Activated CD4-positive, alpha-beta T cell treated with anti-CD3 and anti-CD28 coated beads, Interleukin-2, amount 10 ng/mL, durations not matched to agents 7 days and 5 days (primary cell): ENCODE results near the gene ELSPBP1. TPM values are rescaled to one million over a fixed set of nuclear protein-coding genes. Genes with fewer than 3 reads are reported as not detected.
"Not testable (repeated sequence)": the region's sequence is repeated elsewhere in the genome, so short reads cannot be mapped to it uniquely, and the experiment has no call there.

Source experiments
- CTCF ChIA-PET: fragments of 350-600 bp; sonication (Branson Sonifier 250); formaldehyde crosslinking; loops from one replicate; lab custom pipeline; 2021; ENCODE audit warnings: antibody characterized with exemption; lab: Charles Lee
- POLR2A ChIA-PET: fragments of 350-600 bp; sonication (Branson Sonifier 250); formaldehyde crosslinking; loops from one replicate; lab custom pipeline; 2021; ENCODE audit warnings: antibody characterized with exemption; lab: Charles Lee
- DNase-seq: peaks from one replicate; pipeline ENCODE4 v3.0.0-alpha.2; 2020
- H3K27ac Mint-ChIP-seq: one replicate; pipeline ENCODE4 v1.8.0; 2021; ENCODE audit warnings: mild to moderate bottlenecking, moderate library complexity, mixed read lengths
- H3K27me3 Mint-ChIP-seq: one replicate; pipeline ENCODE4 v1.8.0; 2021; ENCODE audit warnings: mixed read lengths
- H3K36me3 Mint-ChIP-seq: one replicate; pipeline ENCODE4 v1.8.0; 2021; ENCODE audit warnings: low read depth, mixed read lengths
- H3K4me1 Mint-ChIP-seq: one replicate; pipeline ENCODE4 v1.8.0; 2021; ENCODE audit warnings: mixed read lengths
- H3K4me3 Mint-ChIP-seq: one replicate; pipeline ENCODE4 v1.8.0; 2021; ENCODE audit warnings: mild to moderate bottlenecking, moderate library complexity, mixed read lengths
- H3K9me3 Mint-ChIP-seq: one replicate; pipeline ENCODE4 v1.8.0; 2021; ENCODE audit warnings: mixed read lengths
- total RNA-seq, 2 experiments: library from RNA; stranded (reverse); gene quantifications; one replicate each; pipeline ENCODE4 v1.2.3, GENCODE V29; 2021

Gene ELSPBP1
- total RNA-seq = not detected

DNA sequence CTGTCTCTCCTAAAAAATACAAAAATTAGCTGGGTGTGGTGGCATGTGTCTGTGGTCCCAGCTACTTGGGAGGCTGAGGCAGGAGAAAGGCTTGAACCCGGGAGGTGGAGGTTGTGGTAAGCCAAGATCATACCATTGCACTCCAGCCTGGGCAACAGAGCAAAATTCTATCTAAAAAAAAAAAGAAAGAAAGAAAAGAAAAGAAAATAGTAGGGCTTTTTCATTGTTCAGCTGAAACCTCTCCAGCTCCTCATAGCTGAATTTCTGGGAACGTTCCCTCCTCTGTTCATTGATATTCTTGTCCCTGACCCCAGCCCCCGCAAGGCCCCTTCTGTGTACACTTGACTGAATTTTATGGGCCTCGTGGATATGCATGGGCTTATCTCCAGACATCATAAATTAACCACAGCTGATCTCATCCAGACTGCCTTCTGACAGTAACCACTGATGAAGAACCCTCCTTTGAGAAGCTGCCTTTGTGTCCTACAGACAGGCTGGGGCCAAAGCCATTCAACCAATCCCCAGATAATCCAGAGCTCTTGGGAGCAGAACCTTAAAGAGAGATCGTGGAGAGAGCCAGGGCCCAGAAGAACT, at the start of gene ELSPBP1:
Gene ELSPBP1 (plus strand): TSS at position 424 of the 594 bp plus-strand sequence. CDS start 14,036 bp downstream, outside the sequence.
- CTCF ChIA-PET = interaction anchor here (0.6 kb wide), 1 partner anchor 677 kb away, joined by 4 read pairs; no protein-coding TSS in a partner anchor
- Mint-ChIP-seq H3K27me3 (peaks cover 12% of the 10 kb centered on the region), H3K36me3 (no peaks in the 10 kb centered on the region), H3K27ac (no peak within 1 kb of the TSS), H3K9me3 (no peaks in the 10 kb centered on the region), H3K4me3 (no peak within 1 kb of the TSS), H3K4me1 (no peaks in the 10 kb centered on the region)
- no peak for DNase-seq
- POLR2A ChIA-PET = no interaction called here

DNA sequence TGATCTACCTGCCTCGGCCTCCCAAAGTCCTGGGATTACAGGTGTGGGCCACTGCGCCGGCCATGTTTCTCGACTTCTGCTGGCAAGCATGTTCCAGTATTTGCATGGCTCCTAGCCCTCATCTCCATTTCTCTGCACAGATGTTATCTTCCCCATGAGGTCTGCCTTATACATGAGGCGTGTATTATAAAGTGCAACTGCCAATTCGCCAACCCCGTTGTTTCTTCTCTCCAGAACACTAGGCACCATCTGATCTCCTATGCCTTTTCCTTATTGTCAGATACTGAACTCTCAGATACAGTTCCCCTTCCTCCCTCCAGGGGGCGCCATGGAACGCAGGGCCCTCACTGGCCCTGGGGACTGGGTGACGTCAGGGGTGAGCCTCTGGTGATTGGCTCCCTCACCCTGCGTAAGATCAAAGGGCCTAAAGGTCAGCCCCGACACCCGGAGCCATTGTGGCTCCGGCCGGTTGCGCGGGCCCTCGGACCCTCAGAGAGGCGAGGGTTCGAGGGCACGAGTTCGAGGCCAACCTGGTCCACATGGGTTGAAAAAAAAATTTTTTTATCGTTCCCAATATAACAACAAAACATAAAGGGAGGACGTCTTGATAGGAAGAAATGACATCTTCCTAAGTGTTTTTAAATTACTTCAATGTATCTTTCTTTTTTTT, 44.4 kb upstream of the ELSPBP1 start:
- H3K36me3 Mint-ChIP-seq, POLR2A ChIA-PET, H3K27ac Mint-ChIP-seq, H3K27me3 Mint-ChIP-seq, H3K4me1 Mint-ChIP-seq, CTCF ChIA-PET, H3K4me3 Mint-ChIP-seq, H3K9me3 Mint-ChIP-seq, DNase-seq: not testable (repeated sequence)

DNA sequence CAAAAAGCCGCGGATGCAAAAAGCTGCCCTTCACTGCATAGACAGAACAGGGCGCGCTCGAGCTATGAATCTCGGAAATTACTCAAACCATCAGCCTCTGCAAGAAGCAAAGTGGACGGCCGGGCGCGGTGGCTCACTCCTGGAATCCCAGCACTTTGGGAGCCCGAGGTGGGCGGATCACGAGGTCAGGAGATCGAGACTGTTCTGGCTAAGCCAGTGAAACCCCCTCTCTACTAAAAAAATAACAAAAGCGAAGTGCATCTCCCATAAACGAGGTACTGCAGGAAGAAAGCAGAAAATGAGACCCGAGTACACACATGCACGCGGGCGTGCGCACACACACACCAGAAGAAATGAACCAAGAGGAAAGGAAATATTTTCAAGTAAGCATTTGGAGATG, 42.3 kb upstream of the ELSPBP1 start:
- H3K27me3 Mint-ChIP-seq, H3K36me3 Mint-ChIP-seq, H3K4me1 Mint-ChIP-seq, POLR2A ChIA-PET, H3K9me3 Mint-ChIP-seq, H3K4me3 Mint-ChIP-seq, CTCF ChIA-PET, DNase-seq, H3K27ac Mint-ChIP-seq: not testable (repeated sequence)

DNA sequence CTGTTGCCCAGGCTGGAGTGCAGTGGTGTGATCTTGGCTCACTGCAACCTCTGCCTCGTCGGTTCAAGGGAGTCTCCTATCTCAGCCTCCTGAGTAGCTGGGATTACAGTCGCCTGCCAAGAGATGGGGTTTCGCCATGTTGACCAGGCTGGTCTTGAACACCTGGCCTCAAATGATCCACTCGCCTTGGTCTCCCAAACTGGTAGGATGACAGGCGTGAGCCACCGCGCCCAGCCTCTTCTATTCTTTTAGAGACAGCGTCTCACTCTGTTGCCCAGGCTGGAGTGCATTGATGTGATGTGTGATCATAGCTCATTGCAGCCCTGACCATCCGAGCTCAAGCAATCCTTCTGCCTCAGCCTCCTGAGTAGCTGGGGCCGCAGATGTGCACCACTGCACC, 38.5 kb upstream of the ELSPBP1 start:
- POLR2A ChIA-PET, H3K27me3 Mint-ChIP-seq, DNase-seq, H3K4me3 Mint-ChIP-seq, H3K36me3 Mint-ChIP-seq, H3K9me3 Mint-ChIP-seq, H3K27ac Mint-ChIP-seq, CTCF ChIA-PET, H3K4me1 Mint-ChIP-seq: not testable (repeated sequence)

DNA sequence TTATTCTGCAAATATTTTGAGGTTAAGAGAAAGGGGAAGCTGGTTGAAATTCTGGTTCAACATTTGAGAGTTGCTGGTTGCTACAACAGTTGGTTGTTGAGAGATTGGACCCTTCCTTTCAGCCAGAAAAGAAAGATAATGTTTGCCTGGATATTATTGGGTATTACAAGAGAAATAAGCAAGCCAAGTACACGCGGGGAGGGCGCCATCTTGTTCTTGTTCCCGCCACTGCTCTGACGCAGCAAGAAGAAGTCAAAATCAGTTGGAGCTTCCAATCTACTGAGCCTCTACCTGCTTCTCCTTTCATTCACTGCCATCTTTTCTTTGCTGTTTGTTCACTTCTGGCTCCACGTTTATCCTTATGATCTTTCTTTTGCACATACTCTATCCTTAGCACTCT, 20.9 kb upstream of the ELSPBP1 start:
- H3K4me3 Mint-ChIP-seq = no peak overlapping the region
- no peak for DNase-seq
- no peaks in the 10 kb centered on the region for H3K4me1 Mint-ChIP-seq
- ChIA-PET POLR2A (no interaction called here), CTCF (interaction anchor here (0.7 kb wide), 1 partner anchor 349 kb away, joined by 3 read pairs; no protein-coding TSS in a partner anchor)
- H3K27me3 Mint-ChIP-seq = peaks cover 20% of the 10 kb centered on the region
- no peaks in the 10 kb centered on the region for H3K9me3 Mint-ChIP-seq
- H3K27ac Mint-ChIP-seq = no peak overlapping the region
- H3K36me3 Mint-ChIP-seq = no peaks in the 10 kb centered on the region

DNA sequence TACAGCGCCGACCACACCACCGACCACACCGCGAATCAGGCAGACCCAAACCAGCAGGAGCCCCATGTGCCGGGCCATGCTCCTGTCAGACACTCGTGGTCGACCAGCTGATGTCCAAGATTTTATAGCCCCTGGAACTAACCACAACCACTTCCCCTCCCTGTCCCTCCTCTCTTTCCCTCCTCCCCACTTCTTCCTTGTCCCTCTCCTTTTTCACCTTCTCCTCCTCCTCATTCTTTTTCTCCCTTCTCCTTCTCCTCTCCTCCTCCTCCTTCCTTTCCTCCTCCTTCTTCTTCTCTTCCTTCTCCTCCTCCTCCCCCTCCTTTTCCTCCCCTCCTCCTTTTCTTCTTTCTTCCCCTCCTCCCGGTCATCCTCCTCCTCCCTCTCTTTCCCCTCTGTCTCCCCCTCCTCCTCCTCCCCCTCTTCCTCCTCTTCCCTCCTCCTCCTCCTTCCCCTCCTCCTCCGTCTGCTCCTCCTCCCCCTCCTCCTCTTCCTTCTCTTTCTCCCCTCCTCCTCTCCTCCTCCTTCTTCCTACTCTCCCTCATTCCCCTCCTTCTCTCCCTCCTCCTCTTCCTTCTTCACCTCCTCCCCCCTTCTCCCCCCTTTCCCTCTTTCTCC, 3.1 kb upstream of the ELSPBP1 start:
- Mint-ChIP-seq H3K36me3 (no peaks in the 10 kb centered on the region), H3K4me3 (no peak overlapping the region), H3K27me3 (peaks cover 10% of the 10 kb centered on the region), H3K4me1 (no peaks in the 10 kb centered on the region), H3K27ac (no peak overlapping the region), H3K9me3 (no peaks in the 10 kb centered on the region)
- ChIA-PET POLR2A (no interaction called here), CTCF (no interaction called here)
- no peak for DNase-seq

DNA sequence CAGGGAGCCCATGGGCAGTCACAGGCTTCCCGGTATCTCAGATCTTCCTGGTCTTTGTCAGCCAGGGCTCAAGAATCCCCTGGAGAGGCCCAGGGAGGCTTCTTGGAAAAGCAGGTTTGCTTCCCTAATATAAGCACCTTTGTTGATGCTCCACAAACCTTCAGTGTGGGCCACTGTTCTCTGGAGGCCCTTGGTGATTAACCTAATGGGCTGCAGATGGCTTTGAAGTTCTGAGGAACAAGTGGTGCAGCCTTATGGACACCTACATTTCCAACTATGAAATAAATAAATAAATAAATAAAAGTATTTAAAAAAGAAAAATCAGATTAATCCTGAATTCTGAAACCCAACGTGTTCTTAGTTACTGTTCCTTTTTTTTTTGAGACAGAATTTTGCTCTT, 2.4 kb upstream of the ELSPBP1 start, which contains the start of gene BSPH1:
Gene BSPH1 (minus strand): TSS at position 101 of the 400 bp plus-strand sequence. CDS start 89 bp downstream, at position 12.
- no peaks in the 10 kb centered on the region for H3K36me3 Mint-ChIP-seq
- H3K27ac Mint-ChIP-seq = no peak within 1 kb of the TSS
- DNase-seq = no peak
- no peaks in the 10 kb centered on the region for H3K4me1 Mint-ChIP-seq
- ChIA-PET CTCF (no interaction called here), POLR2A (no interaction called here)
- H3K4me3 Mint-ChIP-seq = no peak within 1 kb of the TSS
- H3K27me3 Mint-ChIP-seq = peaks cover 12% of the 10 kb centered on the region
- H3K9me3 Mint-ChIP-seq = no peaks in the 10 kb centered on the region

DNA sequence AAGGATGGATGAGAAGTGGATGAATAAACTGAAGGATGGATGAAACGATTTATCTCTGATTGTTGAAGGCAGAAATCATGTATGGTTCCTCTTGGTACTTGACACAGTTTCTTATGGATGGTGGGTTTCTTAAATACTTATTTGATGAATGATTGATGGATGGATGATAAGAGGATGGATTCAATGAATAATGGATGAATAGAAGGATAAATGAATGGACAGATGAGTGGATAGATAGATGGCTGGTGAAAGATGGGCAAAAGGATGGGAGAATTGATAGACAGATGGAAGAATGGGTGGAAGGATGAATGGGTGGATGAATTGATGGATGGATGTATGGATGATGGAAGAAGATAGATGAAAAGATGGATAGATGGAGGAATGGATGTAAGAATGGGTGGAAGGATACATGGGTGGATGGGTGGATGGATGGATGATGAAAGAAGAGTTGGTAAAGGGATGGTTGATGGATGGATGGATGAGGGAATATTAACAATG, 1.8 kb downstream of the ELSPBP1 start:
- no peak for DNase-seq
- Mint-ChIP-seq H3K27me3 (peaks cover 8% of the 10 kb centered on the region), H3K4me1 (no peaks in the 10 kb centered on the region), H3K4me3 (no peak overlapping the region), H3K9me3 (no peaks in the 10 kb centered on the region), H3K36me3 (no peaks in the 10 kb centered on the region), H3K27ac (no peak overlapping the region)
- POLR2A ChIA-PET = no interaction called here
- CTCF ChIA-PET = no interaction called here

DNA sequence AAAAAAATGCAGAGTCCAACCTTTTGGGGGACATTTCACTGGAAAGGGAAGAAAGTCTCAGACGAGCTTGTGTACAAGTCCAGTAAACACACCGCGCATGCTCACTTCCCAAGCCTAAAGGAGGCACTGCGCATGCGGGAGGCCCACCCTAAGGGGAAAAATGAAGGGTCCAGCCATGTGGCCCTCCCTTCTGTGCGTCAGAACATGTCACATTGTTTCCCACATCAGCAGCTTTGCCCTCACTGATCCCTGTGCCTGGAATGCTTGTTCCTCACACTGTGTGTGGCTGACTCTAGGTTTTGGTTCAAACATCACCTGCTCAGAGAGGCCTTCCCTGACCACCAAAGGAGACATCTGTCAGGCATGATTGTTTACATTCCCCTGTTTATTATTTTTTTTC, 4.4 kb downstream of the ELSPBP1 start:
- H3K27ac Mint-ChIP-seq = no peak overlapping the region
- H3K27me3 Mint-ChIP-seq = peaks cover 8% of the 10 kb centered on the region
- H3K36me3 Mint-ChIP-seq = no peaks in the 10 kb centered on the region
- no peaks in the 10 kb centered on the region for H3K4me1 Mint-ChIP-seq
- DNase-seq = no peak
- H3K9me3 Mint-ChIP-seq = no peaks in the 10 kb centered on the region
- CTCF ChIA-PET = interaction anchor here (0.6 kb wide), 2 partner anchors 14 to 173 kb away, joined by 4 to 5 read pairs; no protein-coding TSS in a partner anchor
- no peak overlapping the region for H3K4me3 Mint-ChIP-seq
- POLR2A ChIA-PET = no interaction called here

DNA sequence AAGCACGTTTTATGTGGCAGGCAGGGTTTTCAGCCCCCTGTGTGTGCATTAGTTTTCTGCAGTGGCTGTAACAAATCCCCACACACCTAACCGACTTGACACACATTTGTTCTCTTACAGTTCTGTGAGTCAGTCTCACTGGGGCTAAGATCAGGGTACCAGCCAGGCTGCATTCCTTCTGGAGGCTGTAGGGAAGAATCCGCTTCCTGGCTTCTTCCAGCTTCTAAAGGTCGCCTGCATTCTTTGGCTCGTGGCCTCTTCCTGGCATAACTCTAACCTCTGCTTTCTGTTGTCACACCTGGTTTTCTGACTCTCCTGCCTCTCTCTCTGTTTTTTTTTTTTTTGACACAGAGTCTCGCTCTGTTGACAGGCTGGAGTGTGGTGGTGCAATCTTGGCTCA, 6.4 kb downstream of the ELSPBP1 start:
- Mint-ChIP-seq H3K36me3 (no peaks in the 10 kb centered on the region), H3K9me3 (no peaks in the 10 kb centered on the region), H3K27me3 (peaks cover 6% of the 10 kb centered on the region), H3K27ac (no peak overlapping the region), H3K4me1 (no peaks in the 10 kb centered on the region), H3K4me3 (no peak overlapping the region)
- ChIA-PET POLR2A (no interaction called here), CTCF (interaction anchor here (0.6 kb wide), 2 partner anchors 218 to 229 kb away, joined by 3 to 4 read pairs; no protein-coding TSS in a partner anchor)
- no peak for DNase-seq

DNA sequence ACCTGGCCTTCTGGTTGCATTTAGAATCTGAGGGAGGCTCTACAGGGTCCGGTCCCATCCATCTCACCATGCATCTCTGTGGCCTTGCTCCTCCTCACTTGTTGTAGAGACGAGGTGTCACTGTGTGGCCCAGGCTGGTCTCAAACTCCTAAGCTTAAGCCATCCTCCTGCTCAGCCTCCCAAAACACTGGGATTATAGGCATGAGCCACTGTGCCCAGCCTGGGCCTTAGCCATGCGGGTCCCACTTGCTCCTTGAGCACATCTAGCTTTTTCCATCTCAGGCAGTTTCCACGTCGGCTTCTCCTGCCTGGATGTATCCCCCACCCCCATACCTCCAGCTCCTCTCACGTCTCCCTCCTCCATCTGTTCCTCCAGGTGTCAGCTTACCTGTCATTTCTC, 9.8 kb downstream of the ELSPBP1 start:
- no peaks in the 10 kb centered on the region for H3K4me1 Mint-ChIP-seq
- H3K4me3 Mint-ChIP-seq = no peak overlapping the region
- POLR2A ChIA-PET = no interaction called here
- CTCF ChIA-PET = no interaction called here
- no peak for DNase-seq
- H3K27ac Mint-ChIP-seq = no peak overlapping the region
- peaks cover 2% of the 10 kb centered on the region for H3K27me3 Mint-ChIP-seq
- no peaks in the 10 kb centered on the region for H3K36me3 Mint-ChIP-seq
- H3K9me3 Mint-ChIP-seq = peaks cover 6% of the 10 kb centered on the region

DNA sequence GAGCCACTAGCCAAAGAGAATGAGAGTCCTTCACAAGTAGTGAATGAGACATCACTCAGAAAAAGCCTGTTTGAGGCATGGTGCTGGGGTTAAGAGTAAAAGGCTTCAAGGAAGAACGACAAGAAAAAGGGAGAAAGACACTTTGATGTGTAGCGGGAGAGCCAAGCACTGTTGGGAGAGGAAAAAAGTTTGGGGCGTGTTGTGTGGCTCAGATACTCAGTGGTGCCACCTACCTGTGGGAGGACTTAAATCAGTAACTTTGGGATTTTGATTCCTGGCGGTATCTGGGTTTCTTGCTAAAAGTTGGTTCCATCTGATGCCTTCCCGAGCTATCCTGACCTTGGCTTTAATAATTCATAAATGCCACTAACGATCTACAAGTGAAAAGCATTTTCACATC, 12.3 kb downstream of the ELSPBP1 start:
- no peaks in the 10 kb centered on the region for H3K36me3 Mint-ChIP-seq
- H3K4me1 Mint-ChIP-seq = no peaks in the 10 kb centered on the region
- peaks cover 6% of the 10 kb centered on the region for H3K9me3 Mint-ChIP-seq
- POLR2A ChIA-PET = no interaction called here
- DNase-seq = no peak
- H3K27me3 Mint-ChIP-seq = peaks cover 2% of the 10 kb centered on the region
- no peak overlapping the region for H3K4me3 Mint-ChIP-seq
- H3K27ac Mint-ChIP-seq = no peak overlapping the region
- CTCF ChIA-PET = interaction anchor here (0.7 kb wide), 1 partner anchor 98 kb away, joined by 3 read pairs; no protein-coding TSS in a partner anchor
